NOMO-1 treated with DMSO at 0.1 percent for 48 hours (cell line): Measurements from ENCODE around the gene TELO2.
"Not testable (repeated sequence)": the region's sequence is repeated elsewhere in the genome, so short reads cannot be mapped to it uniquely, and the experiment has no call there.

Experiments
- DNase-seq: peaks from one replicate; lab custom pipeline; 2025; ENCODE audit not compliant: unreplicated experiment; lab: John Stamatoyannopoulos, UW

The TELO2 gene

DNA sequence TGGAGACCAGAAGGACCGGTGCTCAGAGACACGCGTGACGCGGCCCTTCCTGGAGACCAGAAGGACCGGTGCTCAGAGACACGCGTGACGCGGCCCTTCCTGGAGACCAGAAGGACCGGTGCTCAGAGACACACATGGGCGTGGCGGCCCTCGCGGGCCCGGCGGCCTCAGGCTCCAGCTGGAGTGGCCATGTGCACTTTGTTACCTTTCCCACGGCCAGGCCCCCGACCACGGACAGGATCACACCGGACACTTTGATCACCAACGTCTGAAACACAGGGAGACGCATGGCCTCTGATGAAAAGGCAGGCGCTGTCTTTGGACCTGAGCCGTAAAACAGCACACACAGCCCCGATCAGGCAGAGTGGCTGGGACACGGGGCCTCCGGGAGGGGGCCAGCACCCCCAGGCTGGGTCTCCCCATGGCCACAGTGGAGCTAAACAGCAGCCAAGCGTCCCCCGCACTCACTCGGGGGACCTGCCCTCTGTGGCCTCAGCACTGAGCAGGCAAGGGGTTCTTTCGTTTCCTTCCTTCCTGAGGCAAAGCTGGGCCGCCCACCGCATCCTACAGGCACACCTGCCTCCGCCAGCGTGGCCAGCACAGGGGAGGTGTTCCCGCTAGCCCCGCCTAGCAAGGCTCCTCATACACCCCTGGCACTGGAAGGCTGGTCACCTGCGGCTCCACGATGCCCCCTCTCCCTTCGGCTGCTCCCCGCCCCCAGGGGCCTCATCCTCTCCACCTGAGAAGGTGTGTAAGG lies 35.5 kb upstream of the TELO2 start:
- no peak for DNase-seq

DNA sequence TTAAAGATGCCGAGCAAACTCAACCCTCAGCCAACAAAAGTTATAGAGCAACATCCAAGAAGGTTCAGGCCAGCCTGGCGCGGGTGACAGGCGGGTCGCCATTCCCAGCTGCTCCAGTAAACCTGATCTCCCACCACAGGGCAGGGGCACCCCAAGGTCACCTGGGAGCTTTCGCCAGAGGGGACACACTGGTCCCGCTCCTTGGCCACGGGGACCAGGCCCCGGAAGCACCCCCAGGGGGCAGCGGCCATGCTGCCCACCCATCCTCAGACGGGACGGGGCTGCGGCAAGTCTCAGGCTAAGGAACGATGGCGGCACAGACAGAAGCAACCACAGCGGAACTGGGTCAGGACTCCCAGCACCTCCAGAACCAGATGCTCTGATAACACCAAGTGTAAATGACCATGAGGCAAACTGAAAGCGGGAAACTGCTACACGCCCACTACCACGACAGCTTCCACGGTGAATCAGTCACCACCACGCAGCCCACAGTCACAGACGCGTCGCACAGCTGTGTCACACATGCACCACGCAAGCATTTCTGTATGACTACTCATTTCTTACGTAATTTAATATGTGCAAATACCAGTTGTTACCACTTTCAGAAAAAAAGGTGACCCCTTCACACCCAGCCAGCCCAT lies 34.7 kb upstream of the TELO2 start:
- no peak for DNase-seq

DNA sequence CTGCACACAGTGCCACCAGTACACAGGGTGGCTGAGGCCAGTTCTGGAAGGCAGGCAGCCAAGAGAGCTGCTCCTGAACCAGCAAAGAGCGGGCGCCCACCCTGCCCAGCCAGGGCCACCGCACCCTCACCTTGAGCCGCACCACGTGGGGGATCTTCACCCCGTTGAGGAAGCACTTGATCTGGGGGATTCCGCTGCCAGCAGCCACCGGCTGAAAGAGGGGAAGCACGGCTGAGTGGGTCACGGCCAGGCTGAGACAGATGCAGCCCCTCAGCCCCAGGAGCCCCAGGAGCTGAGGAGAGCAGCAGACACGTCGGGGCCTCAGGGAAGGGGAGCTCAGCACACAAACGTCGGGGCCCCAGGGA lies 34.2 kb upstream of the TELO2 start:
- no peak for DNase-seq

DNA sequence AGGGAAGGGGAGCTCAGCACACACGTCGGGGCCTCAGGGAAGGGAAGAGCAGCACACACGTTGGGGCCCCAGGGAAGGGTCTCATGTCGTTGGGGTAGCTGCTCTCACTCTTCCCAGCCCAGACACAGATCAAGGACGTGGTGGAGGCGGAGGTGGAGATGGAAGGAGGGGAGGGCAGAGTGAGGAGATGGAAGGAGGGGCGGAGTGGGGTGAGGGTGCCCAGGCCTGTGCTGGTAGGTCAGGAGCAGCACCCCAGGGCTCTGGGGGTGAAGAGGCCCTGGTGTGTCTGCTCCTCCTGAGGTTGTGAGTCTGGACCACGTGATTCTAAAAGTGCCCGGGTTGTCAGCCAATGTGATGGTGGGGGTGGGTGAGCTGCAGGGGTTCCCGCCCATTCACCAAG lies 33.2 kb upstream of the TELO2 start:
- no peak for DNase-seq

DNA sequence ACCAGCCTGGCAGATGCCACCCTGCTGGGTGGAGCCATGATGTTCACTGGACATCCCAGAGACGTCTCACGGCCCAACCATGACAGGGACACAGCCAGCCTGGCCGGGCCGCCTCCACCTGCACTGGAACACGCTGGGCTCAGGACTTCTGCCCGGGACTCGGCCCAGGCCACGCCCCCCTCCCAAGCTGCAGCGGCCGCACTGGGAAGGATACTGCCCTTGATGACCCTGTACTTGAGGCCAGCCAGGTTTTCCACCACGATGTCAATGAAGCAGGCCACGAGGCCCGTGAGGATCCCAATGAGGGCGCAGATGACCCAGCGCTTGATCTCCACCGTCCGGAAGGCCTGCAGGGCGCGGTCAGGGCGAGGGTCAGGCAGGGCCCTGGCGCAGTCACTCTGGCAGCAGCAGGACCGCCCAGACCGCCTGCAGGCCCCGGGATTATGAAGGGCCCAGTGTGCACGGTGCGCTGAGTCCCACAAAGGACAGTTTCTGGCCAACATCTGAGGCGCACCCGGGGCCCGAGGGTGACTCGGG lies 32.5 kb upstream of the TELO2 start:
- DNase-seq, result no peak

DNA sequence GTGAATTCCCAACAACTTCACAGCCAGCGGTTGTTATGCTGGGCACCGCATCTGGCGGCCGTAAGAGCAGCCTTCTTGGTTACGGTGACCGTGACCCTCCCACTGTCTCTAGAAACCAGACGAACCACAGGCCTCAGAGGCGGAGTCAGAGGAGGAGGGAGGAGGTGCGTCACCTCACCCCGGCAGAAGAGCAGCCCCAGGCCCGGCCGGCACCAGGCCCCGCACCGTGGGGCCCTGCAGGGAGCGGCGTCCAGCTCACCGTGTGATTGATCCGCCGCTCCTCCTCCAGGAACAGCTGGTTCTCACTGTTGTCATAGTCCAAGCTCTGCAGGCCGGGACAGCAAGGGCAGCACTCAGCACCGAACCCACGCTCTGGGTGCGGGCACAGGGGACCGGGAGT lies 32.0 kb upstream of the TELO2 start:
- no peak for DNase-seq

DNA sequence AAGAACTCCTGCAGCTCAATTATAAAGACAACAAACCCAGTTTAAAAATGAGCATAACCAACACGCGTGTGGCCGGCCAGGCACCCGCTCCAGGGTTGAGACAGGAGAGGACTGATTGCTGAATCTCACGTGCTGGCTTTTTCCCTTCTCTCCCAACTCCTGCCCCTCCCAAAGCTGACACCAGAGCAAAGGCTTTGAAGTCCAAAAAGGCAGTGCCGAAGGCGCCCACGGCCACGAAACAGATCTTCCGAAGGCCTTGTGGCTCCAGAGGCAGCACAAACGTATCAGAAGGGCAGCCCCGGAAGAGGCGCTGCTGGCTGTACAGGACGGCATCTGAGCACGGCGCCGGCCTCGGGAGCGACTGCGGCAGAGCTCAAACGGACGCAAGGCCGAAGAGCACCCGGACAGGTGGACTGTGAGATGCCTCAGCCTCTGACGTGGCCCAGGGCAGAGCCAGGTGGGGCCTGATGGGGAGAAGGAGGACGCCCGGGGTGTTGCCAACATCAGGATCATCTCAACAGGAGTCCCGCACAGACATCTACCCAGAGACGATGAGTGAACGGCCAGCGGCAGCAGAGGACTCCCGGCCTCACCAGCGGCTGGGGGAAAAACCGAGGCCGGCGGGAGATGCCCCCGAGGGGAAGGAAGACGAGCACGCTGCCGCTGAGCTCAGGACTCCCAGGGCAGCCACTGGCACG lies 28.8 kb upstream of the TELO2 start:
- DNase-seq, result no peak

DNA sequence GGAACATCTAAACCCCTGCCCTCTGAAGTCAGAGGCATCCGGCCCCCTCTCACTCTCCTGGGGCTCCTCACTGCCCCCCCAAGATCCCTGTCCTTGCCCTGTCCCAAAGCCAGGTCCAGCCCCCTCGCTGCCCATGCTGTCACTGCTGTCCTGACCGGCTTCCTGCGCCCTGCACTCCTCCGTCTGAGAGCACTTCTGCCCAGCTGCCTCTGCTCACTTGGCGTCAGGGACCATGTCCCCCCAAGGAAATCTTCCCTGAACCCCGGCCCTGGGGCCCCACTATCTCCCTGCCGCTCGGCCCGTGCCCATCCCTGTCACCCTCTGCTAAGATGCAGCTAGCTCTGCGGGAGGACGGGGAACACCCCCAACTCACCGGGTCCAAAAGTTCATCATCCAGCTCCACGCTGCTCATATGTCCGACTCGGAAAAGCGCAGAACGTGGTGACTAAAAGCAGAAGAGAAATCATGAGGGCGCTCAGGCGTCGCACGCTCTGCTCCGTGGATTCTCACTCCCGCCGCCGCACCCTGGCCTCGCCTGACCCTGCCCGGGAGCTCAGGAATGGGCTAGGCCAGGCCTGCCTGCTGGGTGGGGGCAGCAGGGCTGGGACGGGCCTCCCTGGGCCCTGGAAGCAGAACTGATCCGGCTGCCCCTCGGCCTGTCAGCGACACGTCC lies 28.1 kb upstream of the TELO2 start:
- DNase-seq, result no peak

DNA sequence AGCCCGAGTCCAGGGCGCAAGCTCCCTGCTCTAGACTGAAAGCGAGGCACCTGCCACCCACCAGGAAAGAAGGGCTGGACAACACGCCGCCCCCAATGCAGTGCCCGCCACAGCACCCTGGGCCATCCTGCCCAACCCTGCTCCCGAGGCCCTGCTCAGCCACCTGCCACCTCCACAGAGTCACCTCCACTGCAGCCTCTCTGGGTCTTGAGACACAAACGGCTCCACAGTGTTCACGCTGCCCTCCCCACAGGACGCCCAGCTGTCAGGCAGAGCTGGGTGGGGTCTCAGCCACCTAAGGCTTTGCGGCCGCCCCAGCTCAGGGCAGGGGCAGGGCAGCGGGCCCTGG lies 27.6 kb upstream of the TELO2 start:
- no peak for DNase-seq

DNA sequence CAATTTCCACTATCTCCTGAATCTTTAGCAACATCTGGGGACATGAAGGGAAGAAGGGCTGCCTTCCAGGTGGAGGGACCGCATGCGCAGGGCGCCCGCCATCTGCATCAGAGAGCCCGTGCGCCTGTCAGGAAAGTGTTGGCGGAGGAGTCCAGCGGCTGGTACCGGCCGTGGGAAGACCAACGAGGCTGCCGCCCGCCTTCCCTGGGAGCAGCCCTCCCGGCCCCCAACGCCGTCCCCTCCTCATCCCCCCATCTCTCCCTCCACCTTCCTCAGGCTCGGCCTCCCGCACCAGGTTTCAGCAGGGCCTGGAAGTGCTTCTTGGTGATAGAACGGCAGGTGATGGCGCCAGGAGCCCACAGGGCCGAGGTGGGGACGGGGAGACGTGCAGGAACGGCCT lies 27.1 kb upstream of the TELO2 start:
- no peak for DNase-seq

DNA sequence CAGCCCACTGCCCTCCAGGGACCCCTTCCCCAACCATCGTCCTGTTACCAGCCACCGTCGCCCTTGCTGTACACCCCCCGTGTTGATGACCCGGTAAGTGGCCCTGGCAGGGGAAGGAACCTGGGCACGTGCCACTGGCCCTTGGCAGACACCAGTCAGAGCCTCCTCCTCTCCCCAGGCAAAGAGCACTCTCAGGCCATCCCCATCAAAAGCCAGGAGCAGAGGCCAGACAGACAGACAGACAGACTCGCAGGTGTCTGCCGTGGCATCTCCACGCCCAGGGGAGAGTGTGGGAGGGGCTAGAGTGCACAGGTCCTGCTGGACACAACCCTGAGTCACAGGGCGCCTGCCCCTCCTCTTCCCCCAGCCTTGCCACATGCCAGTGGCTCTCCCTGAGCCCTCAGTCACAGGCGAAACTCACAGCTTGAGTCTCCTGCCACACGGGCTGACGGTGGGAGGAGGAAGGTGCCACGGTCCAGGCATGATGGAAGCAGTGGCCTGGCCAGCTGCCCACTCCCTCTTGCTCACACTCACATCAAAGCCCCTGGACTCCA lies 26.1 kb upstream of the TELO2 start:
- no peak for DNase-seq

DNA sequence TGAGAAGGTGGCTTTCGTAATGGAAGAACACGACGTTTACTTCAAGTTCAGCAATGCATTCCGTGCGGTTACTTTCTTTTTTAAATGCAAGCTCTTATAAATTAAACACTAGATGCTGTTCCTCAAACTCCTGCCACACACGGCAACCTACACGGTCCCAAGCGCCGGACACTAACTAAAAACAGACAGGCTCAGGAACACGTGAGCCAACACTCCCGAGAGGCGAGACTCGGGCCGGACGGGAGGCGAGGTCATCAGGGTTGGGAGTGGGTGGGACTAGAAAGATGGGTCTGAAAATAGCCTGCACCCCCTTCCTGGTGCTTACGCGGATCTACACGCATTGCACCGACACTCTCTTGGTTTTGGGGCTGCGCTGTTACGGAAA lies 24.7 kb upstream of the TELO2 start:
- DNase-seq, result peak; percentile 12

DNA sequence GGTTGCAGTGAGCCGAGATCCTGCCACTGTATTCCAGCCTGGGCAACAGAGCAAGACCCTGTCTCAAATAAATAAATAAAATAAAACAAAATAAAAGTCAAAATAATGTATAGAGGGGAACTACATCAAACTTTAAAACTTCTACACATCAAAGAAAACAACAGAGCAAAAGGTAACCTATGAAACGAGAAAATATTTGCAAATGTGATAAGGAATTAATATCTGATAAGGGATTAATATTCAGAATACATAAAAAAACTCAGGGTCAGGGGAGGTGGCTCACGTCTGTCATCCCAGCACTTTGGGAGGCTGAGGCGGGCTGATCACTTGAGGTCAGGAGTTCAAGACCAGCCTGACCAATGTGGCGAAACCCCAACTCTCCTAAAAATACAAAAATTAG lies 24.0 kb upstream of the TELO2 start:
- DNase-seq, result not testable (repeated sequence)

DNA sequence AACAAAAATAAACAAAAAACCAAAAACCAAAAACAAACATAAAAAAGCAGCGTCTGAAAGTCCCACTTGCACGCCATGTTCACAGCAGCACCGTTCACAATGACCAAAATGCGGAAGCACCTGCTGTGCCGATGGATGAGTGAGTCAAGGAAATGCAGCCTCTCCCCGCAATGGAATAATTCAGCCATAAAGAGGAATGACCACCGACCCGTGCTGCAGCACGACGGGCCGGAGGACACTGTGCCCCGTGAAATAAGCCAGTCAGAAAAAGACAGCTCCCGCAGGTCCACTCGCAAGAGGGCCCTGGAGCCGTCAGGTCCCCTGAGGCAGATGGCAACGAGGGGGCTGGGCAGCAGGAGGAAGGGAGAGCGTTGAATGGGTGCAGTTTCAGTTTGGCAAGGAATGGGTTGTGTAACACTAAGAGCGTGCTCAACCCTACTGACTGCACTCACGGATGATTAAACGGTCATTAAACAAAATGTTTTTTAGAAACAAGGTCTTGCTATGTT lies 23.4 kb upstream of the TELO2 start:
- DNase-seq, result peak; percentile 97

DNA sequence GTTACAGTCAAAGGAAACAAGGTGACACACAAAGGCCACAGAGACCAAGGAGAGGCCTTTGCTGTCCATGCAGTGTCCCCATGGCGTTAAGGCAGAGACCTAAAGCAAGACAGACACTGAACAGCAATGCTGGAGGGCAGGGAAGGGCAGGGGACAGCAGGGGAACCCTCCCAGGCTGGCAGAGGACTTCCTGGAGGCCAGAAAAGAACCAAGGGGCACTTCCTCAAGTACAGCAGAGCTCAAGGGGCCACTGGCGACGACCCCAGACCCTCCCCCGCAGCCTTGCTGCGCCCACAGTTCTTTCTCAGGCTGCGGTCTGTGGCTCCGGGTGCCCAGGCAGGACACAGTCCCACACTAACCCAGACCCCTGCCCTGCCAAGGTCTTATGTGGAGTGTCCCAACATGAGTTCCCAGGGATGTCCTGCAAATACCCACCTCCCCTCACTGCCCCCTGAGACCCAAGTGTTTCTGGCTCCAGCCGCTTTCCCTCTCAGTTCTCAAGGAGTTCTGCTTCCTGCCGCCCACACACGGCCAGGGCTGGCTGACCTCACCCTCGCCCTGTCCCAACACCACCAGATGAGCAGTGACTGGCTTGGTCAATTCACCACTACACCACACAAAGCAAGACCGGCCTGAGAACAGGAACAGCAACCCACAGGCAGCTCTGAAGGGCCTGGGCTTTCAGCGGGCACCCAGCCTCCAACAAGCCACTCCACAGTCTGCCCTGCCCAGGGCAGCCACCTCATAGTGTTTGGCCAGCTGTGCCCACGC lies 22.5 kb upstream of the TELO2 start:
- peak; percentile 50 for DNase-seq

DNA sequence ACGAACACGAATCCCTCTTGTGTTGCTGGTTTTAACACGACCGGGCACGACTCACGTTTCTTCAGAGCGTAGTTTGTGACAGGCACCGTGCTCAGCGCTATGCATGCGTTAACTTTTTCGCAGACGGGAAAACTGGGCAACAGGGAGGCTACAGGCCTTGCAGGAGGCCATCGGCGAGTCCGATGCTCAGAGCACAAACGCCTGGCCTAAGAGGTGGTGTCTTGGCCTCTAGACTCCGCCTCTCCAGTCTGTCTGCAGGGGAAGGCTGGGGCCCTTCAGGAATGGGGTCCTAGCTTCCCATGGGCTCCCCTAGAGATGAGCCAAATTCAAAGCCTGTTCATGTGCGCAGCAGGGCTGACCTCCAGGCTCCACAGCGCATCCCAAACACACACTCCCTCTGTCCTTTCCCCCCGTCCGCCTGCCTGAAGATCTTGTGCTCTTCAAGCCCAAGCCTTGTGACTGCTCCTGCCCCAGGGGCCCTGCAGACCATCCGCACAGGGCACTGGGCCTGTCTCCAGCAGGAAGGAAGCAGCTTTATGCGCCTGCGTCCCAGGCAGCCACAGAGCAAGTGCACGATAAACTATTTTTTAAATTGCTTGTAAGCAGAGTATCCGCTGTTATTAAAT lies 21.5 kb upstream of the TELO2 start:
- DNase-seq, result no peak

DNA sequence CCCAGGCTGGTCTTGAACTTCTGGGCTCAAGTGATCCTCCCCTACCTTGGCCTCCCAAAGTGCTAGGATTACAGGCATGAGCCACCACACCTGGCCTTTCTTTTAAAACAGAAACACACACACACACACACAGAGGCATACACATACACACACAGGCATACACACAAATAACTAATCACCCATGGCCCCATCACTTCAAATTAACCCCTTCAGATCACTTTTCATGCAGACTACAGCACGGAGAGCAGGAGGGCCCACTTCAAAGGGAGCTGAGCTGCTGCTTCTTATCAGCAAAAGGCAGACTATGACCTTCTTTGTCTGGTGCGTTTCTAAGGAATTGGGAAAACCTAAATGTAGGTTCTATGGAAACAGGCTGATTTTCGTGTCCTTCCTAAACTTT lies 20.2 kb upstream of the TELO2 start:
- DNase-seq, result no peak

DNA sequence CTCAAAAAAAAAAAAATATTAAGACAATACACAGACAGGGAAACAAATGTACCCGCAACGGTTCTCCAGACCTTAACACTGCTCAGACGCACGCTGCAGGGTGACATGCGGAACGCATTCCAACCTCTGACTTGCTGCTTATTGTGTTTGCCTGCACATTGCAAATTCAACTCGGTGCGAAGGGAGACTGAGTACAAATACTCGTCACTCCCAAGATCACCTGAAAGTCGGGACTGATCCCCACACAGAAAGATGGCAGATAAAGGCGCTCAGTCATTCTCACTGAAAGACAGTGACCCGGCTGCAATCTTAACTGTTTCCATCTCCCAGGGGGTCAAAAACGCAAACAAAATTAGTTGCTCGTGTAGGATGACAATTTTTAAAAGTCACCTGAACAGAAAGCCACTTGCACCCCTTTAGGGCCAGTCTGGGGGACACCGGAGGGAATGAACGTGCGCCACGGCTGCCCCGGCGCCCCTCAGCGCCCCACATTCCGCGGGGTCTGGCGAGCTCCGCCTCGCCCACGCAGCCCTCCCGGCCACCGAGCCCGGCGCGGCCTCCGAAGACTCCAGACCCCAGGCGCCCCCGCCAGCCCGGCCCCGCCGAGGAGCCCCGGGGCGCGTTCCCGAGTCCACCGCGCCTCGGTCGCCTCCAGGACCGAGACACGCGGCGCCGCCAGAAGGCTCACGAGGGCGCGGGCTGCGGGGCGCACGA lies 18.9 kb upstream of the TELO2 start:
- DNase-seq, result no peak

DNA sequence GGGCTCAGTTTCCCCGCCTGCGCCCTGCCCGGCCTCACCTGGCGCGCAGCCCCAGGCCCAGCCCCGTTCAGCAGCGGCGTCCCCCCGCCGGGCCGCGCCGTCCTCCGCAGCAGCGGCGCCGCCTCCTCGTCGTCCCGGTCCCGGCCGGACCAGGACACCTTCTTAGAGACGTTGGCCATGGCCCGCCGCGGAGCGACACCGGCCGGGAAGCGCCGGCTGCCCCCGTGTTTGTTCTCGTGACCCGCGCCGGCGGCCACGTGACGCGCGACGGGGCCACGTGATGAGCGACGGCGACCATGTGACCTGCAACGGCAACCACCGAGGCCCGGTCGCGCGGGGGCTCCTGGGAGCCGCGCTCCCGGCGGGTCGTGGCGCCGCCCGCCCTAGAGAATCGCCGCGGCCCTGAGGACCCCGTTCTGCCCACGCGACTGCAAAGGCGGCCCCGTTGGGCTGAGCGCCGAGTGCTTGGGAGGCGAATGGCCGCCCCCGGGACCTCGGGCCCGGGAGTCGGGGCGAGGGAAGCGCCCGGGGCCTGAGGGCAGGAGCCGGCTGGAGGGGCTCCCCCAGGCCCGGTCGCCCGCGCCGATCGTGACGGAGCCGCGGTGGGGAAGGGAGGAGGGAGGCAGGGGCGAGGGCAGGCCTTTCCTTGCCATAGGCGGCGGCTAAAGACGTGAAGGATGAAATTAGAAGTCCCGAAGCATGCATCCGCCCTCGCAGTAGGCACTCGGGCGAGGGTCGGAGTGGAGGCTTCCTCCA lies 18.2 kb upstream of the TELO2 start, which contains the start of gene CLCN7:
CLCN7 (minus strand) TSS at position 233 of the 756 bp plus-strand sequence; CDS start at position 179, 54 bp downstream.
- peak; percentile 79 for DNase-seq
